Activated CD4-positive, alpha-beta T cell treated with anti-CD3 and anti-CD28 coated beads, Interleukin-2, Interleukin-6, amounts not matched to agents 100 ng/mL and 50 ng/mL, durations not matched to agents 16 hours and 8 hours (primary cell): ENCODE results near the gene ARMH2.

Source experiments
- DNase-seq: peaks from one replicate; pipeline ENCODE4 v3.0.0-alpha.2; 2020

Gene ARMH2

DNA sequence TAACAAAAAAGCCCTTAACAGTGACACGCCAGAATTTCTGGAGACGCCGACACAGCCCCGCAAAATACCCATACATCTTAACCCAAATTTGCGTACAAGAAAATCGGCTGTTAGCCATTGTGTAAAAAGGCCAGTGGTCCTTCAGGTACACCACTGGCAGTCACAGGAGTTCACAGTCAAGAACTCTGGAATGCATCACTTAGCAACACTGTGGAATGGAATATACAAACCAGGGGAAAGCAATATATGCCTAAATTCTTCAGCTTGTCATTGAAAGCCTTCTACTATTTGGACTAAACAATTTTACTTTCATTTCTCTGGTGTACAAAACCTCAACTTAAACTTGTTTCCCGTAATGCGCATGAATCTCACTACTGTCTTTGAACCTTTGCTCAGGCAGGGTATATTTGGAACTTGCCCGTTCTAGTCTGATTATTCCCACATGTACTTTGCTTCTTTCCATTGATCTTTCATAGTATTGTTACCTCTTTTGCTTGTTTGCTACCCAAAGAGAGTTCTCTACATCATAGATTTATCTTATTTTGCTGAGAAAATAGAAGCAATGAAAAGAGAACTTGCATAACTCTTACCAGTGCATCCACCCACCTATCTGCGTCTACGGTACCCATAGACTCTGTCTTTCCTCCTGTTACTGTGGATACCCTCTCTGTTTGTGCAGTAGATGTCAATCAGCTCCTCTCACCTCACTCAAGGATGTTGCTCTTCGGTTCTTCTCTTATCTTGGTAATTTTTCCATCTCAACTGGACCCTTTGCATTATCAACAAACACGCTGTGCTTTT, at the start of gene ARMH2:
Gene ARMH2, minus strand, starts transcription at position 178 of the 801 bp plus-strand sequence. Its CDS starts 60 bp downstream, at position 118.
- DNase-seq: no peak

DNA sequence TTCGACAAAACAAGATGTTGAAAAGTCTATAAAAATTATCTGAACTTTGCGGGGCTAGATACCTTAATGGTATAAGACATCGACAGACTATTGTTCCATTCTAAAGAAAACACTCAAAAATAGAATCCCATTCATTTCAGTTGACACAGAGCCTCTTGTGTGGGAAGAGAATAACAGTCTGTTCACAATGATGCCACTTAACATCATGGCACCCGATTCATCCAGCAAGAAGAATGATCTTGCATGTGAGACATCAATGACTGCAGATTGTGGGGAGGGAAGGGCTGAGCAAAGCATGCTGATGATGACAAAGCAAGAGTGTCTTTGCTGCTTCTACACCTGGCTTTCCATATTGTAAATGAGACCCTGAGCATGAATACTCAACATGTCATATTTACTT, 49.7 kb upstream of the ARMH2 start:
- no peak for DNase-seq

DNA sequence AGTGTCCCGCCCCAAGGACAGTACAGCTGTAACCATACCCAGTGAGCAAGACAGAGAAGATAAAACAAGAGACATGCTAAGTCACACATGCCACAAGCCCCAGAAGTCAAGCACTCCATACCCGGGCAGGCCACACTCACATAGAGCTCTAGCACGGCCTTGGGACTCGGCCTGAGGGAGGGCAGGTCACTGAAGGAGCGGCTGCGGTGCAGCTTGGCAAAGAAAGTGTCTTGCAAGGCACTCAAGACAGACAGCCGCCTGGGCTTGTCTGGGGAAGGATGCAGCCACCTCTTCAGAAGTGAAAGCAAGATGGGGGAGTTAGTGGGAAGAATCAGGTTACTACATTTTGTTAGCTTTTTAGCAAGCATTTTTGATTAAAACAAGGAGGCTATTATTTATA, 48.7 kb upstream of the ARMH2 start:
- no peak for DNase-seq

DNA sequence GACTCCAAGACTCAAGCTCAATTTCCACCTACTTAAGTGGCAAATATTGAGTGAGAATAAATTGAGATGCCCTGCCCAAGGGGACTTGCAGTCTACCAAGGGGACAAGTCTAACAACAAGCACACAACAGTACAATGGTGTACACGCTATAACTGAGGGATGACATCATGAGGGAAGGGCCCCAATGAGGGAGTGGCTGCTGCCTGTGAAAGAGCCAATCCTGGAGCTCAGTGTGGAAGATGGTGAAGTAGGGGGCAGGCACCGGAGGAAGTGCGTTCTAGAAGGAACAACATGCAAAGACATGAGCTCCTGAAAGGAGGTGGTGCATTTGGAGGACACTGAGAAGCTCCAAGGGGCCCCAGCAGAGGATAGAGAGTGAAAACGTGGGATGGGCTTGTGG, 46.9 kb upstream of the ARMH2 start:
- no peak for DNase-seq

DNA sequence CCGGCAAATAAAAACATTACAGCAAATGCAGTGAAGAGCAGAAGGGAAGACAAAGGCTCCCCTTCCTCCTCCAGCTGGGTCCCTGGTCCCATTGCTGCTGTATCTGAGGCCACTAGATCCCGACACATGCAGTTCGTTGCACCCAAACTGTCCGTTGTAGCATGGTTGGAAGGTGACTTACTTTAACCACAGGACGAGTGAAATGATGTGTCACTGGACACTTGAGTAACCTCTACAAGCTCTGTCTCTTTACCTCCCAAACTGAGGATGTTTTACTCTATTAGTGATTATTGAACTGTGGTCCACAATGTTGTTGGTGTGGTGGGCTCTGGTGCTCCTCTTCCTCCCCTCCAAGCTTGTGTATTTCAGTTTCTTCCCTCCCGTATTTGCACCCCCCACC, 46.2 kb upstream of the ARMH2 start:
- no peak for DNase-seq

DNA sequence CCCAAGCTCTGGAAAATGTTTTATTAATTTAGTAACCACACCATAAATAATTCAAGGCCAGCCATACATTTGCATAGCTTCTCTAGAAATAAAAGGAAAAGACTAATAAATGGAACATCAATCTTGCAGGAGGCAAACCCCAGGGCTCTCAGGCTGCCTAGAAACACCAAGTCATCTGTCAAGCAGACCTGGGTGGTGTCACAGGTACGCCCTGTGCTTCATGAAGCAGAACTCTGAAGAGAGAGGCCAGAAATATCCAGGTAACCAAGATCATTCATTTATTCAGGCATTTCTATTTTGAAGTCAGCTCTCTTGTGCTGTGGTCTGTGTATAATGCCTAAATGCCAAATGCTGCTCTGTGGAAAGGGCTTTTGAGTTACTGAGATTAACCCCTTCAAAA, 45.3 kb upstream of the ARMH2 start:
- no peak for DNase-seq

DNA sequence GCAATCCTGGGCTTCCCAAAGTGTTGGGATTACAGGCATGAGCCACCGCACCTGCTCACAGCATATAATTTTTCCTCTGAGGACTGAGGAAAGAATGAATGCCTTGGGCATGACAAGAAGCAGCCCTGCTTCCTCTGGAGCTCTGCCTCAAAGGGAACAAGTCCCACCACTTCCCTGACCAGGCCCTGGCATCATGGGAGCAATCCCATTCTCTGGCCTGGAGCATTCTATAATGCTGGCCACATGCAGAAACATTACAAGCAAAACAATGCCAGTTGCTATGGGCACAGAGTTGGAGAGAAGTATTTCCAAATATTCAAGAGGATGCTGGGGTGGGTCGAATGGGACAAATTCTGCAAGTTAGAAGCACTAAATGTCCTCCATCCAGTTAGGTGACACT, 41.5 kb upstream of the ARMH2 start:
- DNase-seq: no peak

DNA sequence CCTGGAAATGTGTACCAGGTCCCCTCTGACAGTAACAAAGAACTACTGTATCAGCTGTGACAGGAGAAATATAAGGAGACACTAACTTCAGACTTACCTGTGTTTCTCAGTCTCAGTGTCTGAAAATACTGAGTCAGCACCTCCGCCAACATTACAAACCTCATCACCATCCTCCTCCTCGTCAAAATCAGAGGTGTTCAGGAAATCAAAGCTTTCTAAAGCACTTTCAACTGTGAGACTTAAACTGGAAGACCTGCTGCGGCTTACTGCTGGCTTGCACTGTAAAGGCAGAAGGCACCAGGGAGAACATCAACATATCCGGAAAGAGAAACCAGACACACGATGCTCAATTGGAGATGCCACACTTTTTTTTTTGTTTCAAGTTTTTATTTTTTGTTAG, 40.3 kb upstream of the ARMH2 start:
- DNase-seq: no peak

DNA sequence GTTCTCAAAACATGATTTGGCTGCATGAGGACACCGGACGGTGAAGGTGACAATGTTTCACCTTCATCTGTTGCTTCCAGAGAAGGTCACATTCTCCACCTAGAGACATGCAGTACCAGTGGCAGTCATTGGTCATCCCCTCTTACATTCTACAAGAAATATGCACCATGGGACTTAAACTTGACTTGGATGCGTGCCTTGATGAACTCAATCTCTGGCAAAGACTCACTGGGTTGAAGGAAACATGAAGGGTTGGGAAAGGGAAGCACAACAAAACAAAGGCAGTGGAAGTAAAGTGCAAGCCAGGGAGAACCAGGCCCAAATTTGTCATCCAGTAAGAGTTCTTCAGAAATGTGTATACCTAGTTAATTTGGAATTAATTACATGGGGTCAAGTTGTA, 39.4 kb upstream of the ARMH2 start:
- DNase-seq: no peak

DNA sequence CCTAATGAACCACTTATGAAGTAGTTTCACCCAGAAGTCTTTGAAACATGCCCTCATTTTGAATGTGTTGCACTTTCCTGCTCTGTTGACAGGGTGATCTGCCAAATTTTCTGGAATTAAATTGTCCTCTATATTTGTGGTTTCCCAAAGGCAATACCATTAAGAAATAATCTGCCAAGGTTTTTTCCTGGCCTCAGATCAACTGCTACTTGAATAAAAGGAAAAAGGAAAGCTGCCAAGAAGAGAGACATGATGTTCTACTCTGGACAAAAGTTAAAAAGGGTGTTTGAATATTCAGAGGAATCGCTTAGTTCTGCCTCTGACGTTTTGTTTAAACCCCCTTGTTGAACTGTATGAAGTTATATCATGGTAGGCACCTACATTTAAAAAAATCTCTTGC, 37.4 kb upstream of the ARMH2 start:
- no peak for DNase-seq

DNA sequence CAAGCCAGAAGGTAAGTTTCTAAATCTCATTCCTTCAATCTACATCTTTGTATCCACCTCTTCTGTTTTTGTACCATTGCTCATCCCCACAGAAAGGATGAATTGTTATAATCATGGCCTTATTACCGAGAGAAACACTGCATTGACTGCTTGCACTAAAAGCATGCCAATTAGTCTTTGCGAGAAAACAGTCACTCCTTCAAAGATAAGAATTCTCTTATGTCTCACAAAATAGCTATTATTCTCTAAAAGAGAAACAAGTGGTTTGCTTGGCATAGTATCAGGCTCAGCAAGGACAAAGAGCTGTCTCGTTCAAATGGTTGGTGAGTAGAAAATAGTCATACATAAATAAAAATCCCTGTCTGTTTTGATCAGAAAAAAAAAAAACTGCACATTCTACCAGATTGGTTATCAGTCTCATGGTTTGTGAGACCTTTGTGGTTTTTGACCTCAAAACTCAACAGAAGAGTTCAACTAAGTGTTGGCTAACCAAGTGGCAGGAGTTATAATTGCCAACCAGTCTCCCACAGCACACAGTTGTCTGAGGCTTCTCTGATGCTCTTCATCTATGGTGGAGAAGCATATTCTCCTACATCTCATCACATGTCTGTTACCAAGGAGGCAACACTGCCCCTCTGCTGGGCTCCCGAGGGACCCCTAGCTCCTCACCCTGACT, 35.1 kb upstream of the ARMH2 start:
- DNase-seq: no peak

DNA sequence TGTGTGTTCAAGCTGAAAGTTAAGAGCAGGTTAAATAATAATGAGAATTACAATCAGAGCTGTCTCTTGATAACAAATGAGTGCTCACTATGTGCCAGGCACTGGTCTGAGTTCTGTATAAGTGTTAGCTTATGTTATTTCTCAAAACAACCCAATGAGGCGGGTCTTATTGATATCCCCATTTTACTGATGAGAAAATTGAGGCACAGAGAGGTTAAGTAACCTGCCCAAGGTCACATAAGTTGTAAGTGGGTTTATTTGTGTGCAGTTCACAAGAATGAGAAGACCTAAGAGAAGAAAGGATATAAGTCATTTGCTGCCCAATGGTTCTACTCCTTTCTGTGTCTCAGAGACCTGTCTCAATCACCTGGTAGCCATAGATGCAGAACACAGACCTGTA, 34.1 kb upstream of the ARMH2 start:
- no peak for DNase-seq

DNA sequence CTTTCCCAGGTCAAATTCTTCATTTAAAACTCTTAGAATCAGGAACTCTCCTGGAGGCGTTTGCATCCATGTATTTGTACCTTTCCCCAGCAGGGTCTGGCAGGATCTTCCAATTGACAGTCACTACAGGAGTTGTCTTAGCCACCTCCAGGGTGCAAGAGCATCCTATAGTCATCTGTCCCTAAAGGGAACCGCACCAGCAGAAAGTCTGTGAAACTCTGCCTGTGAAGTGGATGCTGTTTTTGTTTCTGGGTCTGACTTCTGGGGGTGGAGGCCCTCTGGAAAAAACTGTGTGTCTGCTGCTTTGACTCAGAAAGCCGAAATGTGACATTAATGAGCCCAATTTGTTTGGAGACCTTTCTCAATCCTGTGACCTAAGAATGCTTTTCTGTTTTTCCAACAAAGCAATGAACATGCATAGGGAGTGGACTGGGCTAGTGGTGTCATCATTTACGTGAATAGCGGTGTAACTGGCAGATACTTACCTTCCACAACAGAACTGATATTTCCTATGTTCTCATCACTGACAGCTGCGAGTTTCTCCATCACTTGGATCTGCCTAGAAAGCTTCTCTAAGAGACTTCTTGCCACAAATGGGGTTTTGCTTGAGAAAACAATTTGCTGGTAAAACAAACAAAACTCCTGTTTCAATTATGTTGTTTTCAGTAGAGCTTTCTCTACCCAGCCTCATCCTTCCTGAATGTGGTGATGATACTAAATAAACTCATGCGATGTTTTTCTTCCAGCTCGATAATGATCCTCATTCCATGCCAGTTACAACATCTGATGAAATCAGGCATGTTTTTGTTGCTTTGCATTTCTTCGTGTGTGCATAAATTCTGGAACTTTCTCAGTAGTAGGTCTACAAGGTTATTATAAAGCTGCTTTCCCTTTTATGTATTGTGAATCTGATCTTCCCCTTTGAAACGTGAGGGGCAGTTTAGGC, 33.3 kb upstream of the ARMH2 start:
- DNase-seq: no peak

DNA sequence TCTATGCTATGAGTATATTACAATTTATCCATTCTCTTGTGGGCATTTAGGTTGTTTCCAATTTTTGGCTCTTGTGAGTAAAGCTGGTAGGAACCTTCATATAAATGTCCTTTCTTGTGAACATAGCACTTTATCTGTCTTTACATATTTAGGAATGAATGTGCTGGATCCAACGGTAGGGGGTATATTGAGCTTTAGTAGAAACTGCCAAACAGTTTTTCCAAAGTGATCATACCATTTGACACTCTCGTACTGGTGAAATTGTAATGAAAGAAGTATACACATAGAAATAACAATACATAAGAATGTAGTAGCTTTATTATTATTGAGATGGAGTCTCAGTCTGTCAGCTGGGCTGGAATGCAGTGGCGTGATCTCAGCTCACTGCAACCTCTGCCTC, 30.9 kb upstream of the ARMH2 start:
- DNase-seq: no peak

DNA sequence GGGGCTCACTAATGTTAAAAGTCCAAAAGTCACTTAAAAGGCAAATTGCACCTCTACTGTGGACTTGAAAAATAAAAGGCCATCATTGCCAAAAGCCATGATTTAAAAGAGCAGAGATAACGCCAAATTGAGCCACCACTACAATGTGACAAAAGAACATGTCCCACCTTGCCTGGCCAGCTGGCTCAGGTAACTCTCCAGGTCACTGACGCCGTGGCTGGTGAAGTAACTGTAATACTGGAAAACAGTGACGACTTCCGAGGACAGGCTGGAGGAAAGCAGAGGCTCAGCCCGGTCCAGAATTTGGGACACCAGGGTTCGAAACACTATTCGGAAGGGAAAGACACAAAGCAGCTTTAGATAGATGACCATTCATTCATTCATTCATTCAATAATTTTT, 29.3 kb upstream of the ARMH2 start:
- DNase-seq: no peak

DNA sequence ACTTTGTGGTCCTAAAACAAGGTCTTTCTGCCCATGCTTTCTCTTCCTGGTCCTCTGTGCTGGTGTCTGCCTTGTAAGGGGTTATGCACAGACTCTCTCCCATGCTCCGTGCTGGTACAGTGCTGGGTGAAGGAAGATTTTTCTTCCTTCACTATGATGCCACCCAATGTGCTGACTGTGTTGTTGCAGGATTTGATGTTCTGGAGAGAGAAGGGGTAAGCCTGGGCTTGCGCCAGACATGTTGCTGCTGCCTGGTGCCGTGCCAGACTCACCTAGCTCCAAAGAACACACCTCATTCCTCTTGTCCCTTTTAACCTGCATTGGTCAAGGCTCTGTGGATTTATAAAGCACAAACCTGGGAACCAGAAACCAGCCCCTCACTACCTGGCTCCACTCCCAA, 28.4 kb upstream of the ARMH2 start:
- DNase-seq: no peak

DNA sequence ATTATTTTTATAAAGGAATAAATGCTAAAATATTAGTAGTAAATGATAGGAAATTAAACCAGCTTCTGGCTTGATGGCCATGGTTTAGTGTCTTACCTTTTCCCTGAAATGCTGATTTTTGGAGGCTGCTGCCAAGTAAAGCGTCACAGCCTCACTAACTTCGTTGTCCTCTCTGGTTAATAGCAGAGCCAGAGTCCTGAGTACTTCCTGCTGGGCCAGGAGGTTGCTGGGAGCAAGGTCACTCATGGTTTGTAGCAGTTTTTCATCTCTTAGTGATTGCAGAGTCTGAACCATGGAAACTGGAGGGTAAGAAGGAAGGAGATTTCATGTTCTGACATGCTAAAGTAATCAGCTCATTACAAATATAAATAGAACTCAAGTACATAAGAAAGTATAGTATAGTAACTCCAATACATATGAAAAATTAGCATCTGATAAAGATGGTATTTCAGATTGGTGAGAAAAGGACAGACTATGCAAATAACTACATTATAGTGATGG, 26.5 kb upstream of the ARMH2 start:
- no peak for DNase-seq

DNA sequence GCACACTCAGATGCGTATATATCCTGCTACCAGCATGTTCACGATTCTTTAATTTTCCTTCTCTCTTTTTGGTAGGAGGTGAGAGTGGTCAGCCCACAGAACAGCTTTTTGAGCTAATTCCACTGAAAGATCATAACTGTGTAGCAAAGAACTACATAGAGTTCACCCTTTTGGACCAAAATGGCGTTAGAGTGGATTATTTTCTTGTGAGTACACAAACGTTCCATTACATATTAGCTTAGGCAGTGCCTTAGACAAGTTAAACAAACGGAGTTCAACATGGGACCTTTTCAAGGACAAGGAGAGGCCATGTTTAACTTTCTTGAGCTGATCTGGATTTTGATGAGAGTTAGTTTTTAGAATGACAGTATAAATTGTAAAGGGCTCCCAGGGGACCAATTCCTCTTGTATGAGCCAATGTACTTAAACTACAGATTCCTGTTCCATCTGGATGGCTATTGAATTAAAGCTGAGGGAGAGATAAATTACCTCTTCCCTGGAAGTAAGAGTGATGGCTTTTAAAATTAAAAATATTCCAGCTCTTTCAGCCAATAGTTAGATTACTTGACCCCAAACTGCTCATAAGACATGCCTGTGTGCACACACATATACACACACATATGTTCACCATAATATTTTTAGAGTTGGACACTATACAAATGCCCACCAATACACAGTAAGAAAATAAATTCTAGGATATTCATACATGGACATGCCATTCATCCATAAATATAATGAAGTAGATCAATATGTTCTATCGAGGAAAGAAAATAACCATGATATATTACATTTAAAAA, 25.6 kb upstream of the ARMH2 start:
- no peak for DNase-seq

DNA sequence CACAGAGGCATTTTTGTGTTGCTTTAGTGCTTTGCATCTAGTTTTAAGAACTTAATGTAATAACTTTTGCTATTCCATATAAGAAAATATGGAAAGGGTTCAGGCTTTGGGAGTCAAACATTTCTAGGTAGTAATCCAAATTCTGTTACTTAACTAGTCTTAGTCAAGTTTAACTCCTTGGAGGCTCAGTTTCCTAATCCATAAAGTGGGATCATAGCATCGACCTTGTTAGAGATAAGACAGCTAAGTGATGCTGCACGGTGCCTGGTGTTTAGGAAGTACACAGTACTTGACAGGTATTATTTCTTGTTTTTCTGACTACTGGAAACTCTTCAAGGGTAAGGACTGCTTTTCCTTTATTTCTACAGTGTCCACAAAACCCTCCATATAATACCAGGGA, 24.5 kb upstream of the ARMH2 start:
- DNase-seq: no peak

DNA sequence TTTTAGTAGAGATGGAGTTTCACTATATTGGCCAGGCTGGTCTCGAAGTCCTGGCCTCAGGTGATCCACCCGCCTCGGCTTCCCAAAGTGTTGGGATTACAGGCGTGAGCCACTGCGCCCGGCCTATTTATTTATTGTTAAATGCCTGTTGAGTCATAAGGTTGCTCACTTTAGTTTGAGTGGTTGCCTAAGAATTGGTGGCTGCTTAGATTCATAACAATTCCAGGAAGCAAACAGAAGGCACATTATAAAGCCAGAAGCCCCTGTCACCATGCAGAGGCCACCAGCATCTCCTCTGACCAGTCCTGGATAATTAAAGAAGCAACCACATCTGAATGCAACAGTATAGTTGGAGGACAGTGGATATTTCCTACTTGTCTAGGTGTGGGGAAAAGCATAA, 24.0 kb upstream of the ARMH2 start:
- no peak for DNase-seq

DNA sequence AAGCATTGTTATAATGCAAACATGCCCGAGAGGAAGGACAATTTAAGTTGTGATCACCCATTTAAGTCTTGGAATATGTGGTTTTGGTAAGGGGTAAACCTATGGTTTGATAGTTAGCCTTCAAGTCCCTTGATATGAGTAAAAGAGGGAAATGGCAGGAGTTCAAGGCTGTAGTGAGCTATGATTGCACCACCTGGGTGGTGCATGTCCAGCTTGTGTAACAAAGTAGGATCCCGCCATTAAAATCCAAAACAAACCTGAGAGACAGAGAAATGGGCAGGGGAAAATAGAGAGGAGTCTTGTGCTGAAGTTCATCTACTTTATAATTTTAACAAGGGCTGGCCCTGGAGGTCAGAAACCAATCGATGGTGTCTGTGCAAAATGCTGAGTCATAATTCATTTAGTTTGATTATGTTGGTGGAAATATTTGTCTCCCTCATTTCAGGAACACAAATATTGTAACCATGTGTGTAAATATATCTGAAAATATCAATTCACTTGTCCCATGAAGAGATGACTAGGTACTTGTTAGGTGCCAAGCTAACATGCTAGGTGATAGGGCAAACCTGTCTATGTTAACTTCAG, 23.2 kb upstream of the ARMH2 start:
- no peak for DNase-seq

DNA sequence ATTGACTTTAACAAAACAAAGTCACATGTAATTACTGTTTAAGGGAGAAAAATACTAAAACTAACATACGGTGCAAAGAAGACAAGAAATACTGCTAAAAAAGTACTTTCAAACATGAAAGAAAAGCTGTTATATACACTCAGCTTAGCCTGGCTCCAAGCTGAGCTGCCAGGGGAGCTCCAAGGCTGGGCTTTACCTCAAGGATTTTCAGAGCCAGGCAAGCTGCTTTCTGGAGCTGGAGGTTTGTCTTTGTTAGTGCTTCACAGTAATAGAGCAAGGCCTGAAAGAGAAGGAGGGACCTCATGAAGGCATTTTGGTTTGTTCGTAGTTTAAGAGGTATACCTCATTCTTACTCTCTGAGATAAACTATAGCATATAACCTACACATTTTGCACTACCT, 19.6 kb upstream of the ARMH2 start:
- DNase-seq: no peak
